ENCODE data around the gene JPH3. TPM values are rescaled to one million over a fixed set of nuclear protein-coding genes. Genes with fewer than 3 reads are reported as not detected.
A peak's percentile ranks its signal among the peaks of the same experiment; 100 is the strongest.

JPH3 gene
- total and polyA plus RNA-seq, 7 donors, result under 0.01 to 1.4 (median 0.73) TPM; not detected in 1

DNA sequence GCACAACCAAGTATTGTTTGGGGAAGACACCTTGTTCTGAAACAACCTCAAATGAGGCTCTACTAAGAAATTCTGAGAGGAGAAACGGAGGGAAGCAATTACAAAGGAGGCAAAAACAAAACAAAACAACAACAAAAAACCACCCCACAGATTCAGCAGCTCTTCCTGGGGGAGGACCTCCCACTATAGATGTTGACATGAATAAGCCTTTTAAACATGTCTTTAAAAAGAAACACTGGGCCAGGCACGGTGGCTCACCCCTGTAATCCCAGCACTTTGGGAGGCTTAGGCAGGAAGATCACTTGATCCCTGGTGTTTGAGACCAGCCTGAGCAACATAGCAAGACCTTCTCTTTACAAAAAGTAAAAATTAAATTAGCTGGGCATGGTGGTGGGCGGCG, 22.6 kb upstream of the JPH3 start:
- H3K27ac ChIP-seq, result no peak overlapping the region
- DNase-seq, result no peak
- H3K4me1 ChIP-seq, result peaks cover 0 to 30% (median 24%) of the 10 kb centered on the region in 4 donors
- H3K4me3 ChIP-seq, result no peak overlapping the region
- no peaks in the 10 kb centered on the region for H3K9me3 ChIP-seq
- intact Hi-C loops (cut with DNase I), result loop anchor here (10.0 kb wide), 1 partner anchor 295 kb away; no protein-coding TSS in a partner anchor
- H3K36me3 ChIP-seq, result no peaks in the 10 kb centered on the region
- 66 to 80% methylated on average over 4 of the region's 4 CpGs for WGBS, 2 donors
- H3K27me3 ChIP-seq, result no peaks in the 10 kb centered on the region
- TF ChIP-seq POLR2A (IDR thresholded peaks at IDR 0.05), result no peak
- TF ChIP-seq EP300 (IDR thresholded peaks at IDR 0.05), result no peak
- TF ChIP-seq, protein P1, sequence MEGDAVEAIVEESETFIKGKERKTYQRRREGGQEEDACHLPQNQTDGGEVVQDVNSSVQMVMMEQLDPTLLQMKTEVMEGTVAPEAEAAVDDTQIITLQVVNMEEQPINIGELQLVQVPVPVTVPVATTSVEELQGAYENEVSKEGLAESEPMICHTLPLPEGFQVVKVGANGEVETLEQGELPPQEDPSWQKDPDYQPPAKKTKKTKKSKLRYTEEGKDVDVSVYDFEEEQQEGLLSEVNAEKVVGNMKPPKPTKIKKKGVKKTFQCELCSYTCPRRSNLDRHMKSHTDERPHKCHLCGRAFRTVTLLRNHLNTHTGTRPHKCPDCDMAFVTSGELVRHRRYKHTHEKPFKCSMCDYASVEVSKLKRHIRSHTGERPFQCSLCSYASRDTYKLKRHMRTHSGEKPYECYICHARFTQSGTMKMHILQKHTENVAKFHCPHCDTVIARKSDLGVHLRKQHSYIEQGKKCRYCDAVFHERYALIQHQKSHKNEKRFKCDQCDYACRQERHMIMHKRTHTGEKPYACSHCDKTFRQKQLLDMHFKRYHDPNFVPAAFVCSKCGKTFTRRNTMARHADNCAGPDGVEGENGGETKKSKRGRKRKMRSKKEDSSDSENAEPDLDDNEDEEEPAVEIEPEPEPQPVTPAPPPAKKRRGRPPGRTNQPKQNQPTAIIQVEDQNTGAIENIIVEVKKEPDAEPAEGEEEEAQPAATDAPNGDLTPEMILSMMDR (IDR thresholded peaks at IDR 0.05), result no peak
- no peak for TF ChIP-seq POLR2AphosphoS5 (IDR thresholded peaks at IDR 0.05)

DNA sequence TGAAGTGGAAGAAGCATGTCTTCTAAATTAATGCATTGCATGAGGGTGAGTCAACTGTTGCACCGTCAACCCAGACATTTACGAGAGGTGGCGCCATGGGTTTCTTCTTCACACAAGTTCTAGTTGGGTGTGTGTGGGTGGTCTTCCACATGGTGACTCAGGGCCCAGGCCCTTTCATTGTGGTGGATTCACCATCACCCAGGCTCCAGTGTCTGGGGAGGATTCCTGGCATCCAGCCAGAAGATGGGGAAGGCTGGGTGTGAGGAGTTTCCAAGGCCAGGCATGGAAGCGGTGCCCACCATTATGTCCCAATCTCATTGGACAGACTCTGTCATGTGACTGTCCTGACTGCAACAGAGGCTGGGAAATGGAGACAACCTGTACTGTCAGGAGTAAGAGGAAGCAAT, 21.4 kb upstream of the JPH3 start:
- no peak for DNase-seq
- TF ChIP-seq EP300 (IDR thresholded peaks at IDR 0.05), result no peak
- TF ChIP-seq, protein P1 (IDR thresholded peaks at IDR 0.05), result no peak
- TF ChIP-seq POLR2A (IDR thresholded peaks at IDR 0.05), result no peak
- TF ChIP-seq POLR2AphosphoS5 (IDR thresholded peaks at IDR 0.05), result no peak
- Histone ChIP-seq H3K4me3 (no peak overlapping the region), H3K4me1 (peaks cover 0 to 30% (median 24%) of the 10 kb centered on the region in 4 donors), H3K27me3 (peaks cover 0 to 7% (median 0%) of the 10 kb centered on the region in 3 donors), H3K27ac (peak overlapping the region in 2 of 4 donors; percentile 86 to 89), H3K9me3 (no peaks in the 10 kb centered on the region), H3K36me3 (no peaks in the 10 kb centered on the region)
- 84 to 91% methylated on average over 4 of the region's 4 CpGs for WGBS, 2 donors
- intact Hi-C loops (cut with DNase I), result loop anchor here (10.0 kb wide), 1 partner anchor 294 kb away; no protein-coding TSS in a partner anchor

GRCh38 chr16:87581857-87582215, 20.5 kb upstream of the JPH3 start:
- WGBS, 2 donors, result 59 to 68% methylated on average over 7 of the region's 7 CpGs
- TF ChIP-seq EP300 (IDR thresholded peaks at IDR 0.05) (peak in 1 of 4 donors; percentile 49), POLR2A (IDR thresholded peaks at IDR 0.05) (no peak), POLR2AphosphoS5 (IDR thresholded peaks at IDR 0.05) (peak; percentile 49 to 76 (median 58))
- TF ChIP-seq, protein P1 (IDR thresholded peaks at IDR 0.05), result no peak
- peaks cover 0 to 30% (median 24%) of the 10 kb centered on the region in 4 donors for H3K4me1 ChIP-seq
- DNase-seq, result peak; percentile 93
- peak overlapping the region; percentile 82 to 91 (median 88) for H3K27ac ChIP-seq
- peak overlapping the region in 2 of 4 donors; percentile 10 to 17 for H3K4me3 ChIP-seq
- H3K9me3 ChIP-seq, result no peaks in the 10 kb centered on the region
- intact Hi-C loops (cut with DNase I), result loop anchor here (10.0 kb wide), 1 partner anchor 293 kb away; no protein-coding TSS in a partner anchor
- H3K27me3 ChIP-seq, result peaks cover 0 to 15% (median 3%) of the 10 kb centered on the region in 3 donors
- H3K36me3 ChIP-seq, result no peaks in the 10 kb centered on the region

DNA sequence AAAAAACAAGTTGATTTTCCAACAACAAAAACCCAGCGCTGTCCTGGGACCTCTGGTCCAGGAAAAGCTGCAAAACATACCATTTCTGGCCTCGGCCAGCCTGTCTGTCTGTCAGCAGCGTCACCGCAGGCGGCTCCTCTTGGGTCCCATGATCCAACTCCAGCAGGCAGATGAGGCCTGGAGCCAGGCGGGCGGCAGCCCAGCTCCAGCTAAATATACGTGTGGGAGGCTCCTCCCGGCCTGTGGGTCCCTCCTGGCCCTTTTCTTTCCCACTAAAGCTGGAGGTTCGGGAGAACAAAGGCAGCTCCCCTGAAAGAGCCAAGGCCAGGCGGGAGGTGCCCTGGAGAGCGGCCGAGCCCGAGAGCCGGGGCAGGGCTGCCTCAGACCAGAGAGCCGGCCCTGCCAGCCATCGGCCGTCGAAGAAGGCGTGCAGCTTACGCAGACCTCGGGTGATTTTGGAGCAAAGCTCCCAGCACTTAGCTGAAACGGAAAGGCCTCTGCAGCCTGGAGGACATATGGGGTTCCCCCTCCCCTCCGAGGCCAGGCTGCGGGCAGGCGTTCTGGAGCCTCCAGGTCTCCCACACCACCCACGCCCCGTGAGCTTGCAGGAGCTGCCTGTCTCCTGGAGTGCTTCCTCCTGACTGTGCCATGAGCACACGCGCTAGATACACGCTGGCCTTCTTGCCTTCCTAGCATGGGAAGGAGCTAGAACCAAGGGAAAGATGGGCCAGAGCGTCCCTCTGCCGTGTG, 19.9 kb upstream of the JPH3 start:
- H3K9me3 ChIP-seq, result no peaks in the 10 kb centered on the region
- peaks cover 0 to 30% (median 24%) of the 10 kb centered on the region in 4 donors for H3K4me1 ChIP-seq
- peaks cover 0 to 20% (median 5%) of the 10 kb centered on the region in 3 donors for H3K27me3 ChIP-seq
- peak overlapping the region; percentile 82 to 91 (median 88) for H3K27ac ChIP-seq
- TF ChIP-seq EP300 (IDR thresholded peaks at IDR 0.05), result no peak
- peak in 1 of 4 donors; percentile 12 for TF ChIP-seq POLR2AphosphoS5 (IDR thresholded peaks at IDR 0.05)
- TF ChIP-seq POLR2A (IDR thresholded peaks at IDR 0.05), result no peak
- intact Hi-C loops (cut with DNase I), result loop anchor here (10.0 kb wide), 1 partner anchor 292 kb away; no protein-coding TSS in a partner anchor
- WGBS, 2 donors, result 53 to 56% methylated on average over 33 of the region's 33 CpGs
- H3K4me3 ChIP-seq, result peak overlapping the region in 2 of 4 donors; percentile 10 to 17
- peak; percentile 87 for DNase-seq
- no peaks in the 10 kb centered on the region for H3K36me3 ChIP-seq

DNA sequence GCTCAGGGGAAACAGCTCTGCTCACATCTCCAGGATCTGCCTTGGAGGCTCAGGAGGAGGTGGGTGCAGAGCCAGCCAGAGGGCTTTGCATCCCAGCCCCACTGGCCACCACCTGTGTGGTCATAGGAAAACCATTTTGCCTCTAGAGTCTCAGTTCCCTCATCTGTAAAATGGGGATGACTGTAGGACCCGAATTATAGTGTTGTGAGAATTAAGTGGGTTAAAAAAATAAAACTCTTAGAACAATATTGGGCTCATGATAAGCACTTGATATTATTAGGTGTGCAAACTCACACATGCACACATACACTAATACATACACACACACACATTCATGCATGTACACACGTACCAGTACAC, 19.4 kb upstream of the JPH3 start:
- peak overlapping the region; percentile 82 to 91 (median 88) for H3K27ac ChIP-seq
- no peaks in the 10 kb centered on the region for H3K9me3 ChIP-seq
- H3K4me3 ChIP-seq, result no peak overlapping the region
- H3K4me1 ChIP-seq, result peaks cover 0 to 30% (median 24%) of the 10 kb centered on the region in 4 donors
- H3K36me3 ChIP-seq, result no peaks in the 10 kb centered on the region
- peaks cover 0 to 26% (median 5%) of the 10 kb centered on the region in 3 donors for H3K27me3 ChIP-seq
- 62 to 71% methylated on average over 2 of the region's 2 CpGs for WGBS, 2 donors
- intact Hi-C loops (cut with DNase I), result loop anchor here (10.0 kb wide), 1 partner anchor 292 kb away; no protein-coding TSS in a partner anchor
- DNase-seq, result no peak
- TF ChIP-seq, protein P1 (IDR thresholded peaks at IDR 0.05), result no peak
- TF ChIP-seq POLR2A (IDR thresholded peaks at IDR 0.05), result no peak
- TF ChIP-seq EP300 (IDR thresholded peaks at IDR 0.05), result no peak
- TF ChIP-seq POLR2AphosphoS5 (IDR thresholded peaks at IDR 0.05), result no peak

All from sigmoid colon (tissue), 7 donors.